ENCODE data around the gene TTYH3. TPM values are rescaled to one million over a fixed set of nuclear protein-coding genes. Genes with fewer than 3 reads are reported as not detected.

Gene TTYH3
- total RNA-seq, 1 experiment from 2014 or later, result 278 TPM

DNA sequence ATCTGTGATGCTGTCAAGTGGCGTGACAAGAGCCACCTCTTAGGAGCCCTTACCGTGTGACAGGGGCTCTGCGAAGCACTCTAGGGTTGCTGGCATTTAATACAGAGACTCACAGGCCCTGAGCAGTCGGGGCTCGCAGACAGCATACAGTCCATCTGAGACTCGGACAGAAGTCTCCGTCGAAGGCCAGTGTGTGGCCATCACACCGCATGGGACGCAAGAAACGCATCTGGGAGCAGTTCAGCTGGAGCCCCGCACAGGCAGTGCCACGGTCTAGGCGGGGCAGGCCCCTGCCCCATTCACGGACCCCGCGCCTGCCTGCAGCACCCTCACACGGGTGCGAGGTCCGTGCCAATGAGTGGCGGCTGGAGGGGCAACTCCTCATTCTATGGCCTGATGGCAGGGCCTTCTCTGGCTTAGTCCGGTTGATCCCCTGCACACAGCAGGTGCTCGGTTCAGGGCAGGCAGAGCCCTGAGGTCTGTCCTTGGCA, 39.4 kb upstream of the TTYH3 start:
- POLR2A ChIA-PET, result interaction anchor here (0.6 kb wide), 1 partner anchor 204 kb away, joined by 3 read pairs; no protein-coding TSS in a partner anchor
- Histone ChIP-seq H3K4me3 (ENCODE audit: low read depth in 2 of 2, low read length in 2 of 2) (no peak overlapping the region), H3K27ac (ENCODE audit: low read length) (no peak overlapping the region), H3K36me3 (ENCODE audit: control insufficient read depth, insufficient read depth, low read length) (peaks cover 4% of the 10 kb centered on the region; the same call in 1 of the 2 replicates), H3K27me3 (ENCODE audit: control insufficient read depth, insufficient read depth, low read length) (no peaks in the 10 kb centered on the region), H3K9me3 (ENCODE audit: control insufficient read depth, insufficient read depth, low read depth, low read length) (no peaks in the 10 kb centered on the region), H3K4me1 (ENCODE audit: control insufficient read depth, insufficient read depth, low read length) (no peaks in the 10 kb centered on the region)
- no peak for ATAC-seq
- DNase-seq (ENCODE audit: low read depth, low spot score), result no peak
- in situ Hi-C loops (cut with HindIII; ENCODE audit: low pct_unique_long_range_greater_than_20kb, low sequenced_read_pairs) (no loop called here), intact Hi-C loops (cut with micrococcal nuclease; ENCODE audit: unreplicated experiment) (no loop called here)
- CTCF ChIA-PET, result no interaction called here
- BruUV-seq (replicated peaks), result no TSS peak
- TF ChIP-seq REST (IDR thresholded peaks at IDR 0.05; ENCODE audit: insufficient read depth in 1 of 2, low read depth in 2 of 2, low read length in 1 of 2) (no peak), SIN3A (IDR thresholded peaks at IDR 0.05; ENCODE audit: borderline replicate concordance, insufficient read depth, low read depth, low read length) (no peak), POLR2AphosphoS5 (IDR thresholded peaks at IDR 0.05; ENCODE audit: low read depth, low read length) (no peak), TCF7L2 (IDR thresholded peaks at IDR 0.05; ENCODE audit: low read depth, low read length) (no peak)
- TF ChIP-seq, protein P1, sequence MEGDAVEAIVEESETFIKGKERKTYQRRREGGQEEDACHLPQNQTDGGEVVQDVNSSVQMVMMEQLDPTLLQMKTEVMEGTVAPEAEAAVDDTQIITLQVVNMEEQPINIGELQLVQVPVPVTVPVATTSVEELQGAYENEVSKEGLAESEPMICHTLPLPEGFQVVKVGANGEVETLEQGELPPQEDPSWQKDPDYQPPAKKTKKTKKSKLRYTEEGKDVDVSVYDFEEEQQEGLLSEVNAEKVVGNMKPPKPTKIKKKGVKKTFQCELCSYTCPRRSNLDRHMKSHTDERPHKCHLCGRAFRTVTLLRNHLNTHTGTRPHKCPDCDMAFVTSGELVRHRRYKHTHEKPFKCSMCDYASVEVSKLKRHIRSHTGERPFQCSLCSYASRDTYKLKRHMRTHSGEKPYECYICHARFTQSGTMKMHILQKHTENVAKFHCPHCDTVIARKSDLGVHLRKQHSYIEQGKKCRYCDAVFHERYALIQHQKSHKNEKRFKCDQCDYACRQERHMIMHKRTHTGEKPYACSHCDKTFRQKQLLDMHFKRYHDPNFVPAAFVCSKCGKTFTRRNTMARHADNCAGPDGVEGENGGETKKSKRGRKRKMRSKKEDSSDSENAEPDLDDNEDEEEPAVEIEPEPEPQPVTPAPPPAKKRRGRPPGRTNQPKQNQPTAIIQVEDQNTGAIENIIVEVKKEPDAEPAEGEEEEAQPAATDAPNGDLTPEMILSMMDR (IDR thresholded peaks at IDR 0.05), result no peak

DNA sequence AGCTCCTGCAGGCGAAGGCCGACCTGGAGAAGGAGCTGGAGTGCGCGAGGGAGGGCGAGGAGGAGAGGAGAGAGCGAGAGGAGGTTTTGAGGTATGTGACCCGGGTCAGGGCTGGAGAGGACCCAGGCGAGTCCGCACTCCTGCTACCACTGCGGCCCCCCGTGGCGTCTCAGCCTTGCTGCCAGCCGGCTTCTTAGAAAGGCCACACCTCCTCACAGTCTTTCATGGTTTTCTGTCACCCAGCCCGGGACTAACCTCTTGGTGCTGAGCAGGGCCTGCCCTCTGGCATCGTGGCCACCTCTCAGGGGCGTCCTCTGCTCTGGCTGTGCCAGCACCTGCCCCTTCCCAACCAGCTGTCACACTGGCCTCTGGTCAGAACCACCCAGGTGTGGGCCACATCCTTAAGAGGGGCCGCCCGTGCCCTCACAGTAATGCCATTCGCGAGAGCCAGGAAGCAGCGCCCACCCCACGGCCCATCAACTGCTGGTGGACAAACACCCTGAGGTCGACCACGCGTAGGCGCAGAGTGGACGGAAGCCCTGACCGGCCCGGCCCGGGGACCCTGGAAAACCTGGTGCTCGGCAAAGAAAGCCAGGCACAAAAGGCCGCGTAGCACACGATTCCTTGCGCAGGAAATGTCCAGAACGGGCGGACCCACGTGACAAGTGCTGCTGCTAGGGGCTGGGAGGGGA, 38.6 kb upstream of the TTYH3 start:
- ATAC-seq, result no peak
- H3K4me1 ChIP-seq (ENCODE audit: control insufficient read depth, insufficient read depth, low read length), result no peaks in the 10 kb centered on the region
- intact Hi-C loops (cut with micrococcal nuclease; ENCODE audit: unreplicated experiment) (no loop called here), in situ Hi-C loops (cut with HindIII; ENCODE audit: low pct_unique_long_range_greater_than_20kb, low sequenced_read_pairs) (no loop called here)
- POLR2A ChIA-PET, result no interaction called here
- H3K27ac ChIP-seq (ENCODE audit: low read length), result no peak overlapping the region
- peaks cover 4% of the 10 kb centered on the region; the same call in 1 of the 2 replicates for H3K36me3 ChIP-seq (ENCODE audit: control insufficient read depth, insufficient read depth, low read length)
- H3K27me3 ChIP-seq (ENCODE audit: control insufficient read depth, insufficient read depth, low read length), result no peaks in the 10 kb centered on the region
- H3K9me3 ChIP-seq (ENCODE audit: control insufficient read depth, insufficient read depth, low read depth, low read length), result no peaks in the 10 kb centered on the region
- CTCF ChIA-PET, result no interaction called here
- no peak for DNase-seq (ENCODE audit: low read depth, low spot score)
- no peak overlapping the region for H3K4me3 ChIP-seq (ENCODE audit: low read depth in 2 of 2, low read length in 2 of 2)
- TF ChIP-seq SIN3A (IDR thresholded peaks at IDR 0.05; ENCODE audit: borderline replicate concordance, insufficient read depth, low read depth, low read length), result no peak
- no peak for TF ChIP-seq POLR2AphosphoS5 (IDR thresholded peaks at IDR 0.05; ENCODE audit: low read depth, low read length)
- TF ChIP-seq TCF7L2 (IDR thresholded peaks at IDR 0.05; ENCODE audit: low read depth, low read length), result no peak
- no TSS peak for BruUV-seq (replicated peaks)

DNA sequence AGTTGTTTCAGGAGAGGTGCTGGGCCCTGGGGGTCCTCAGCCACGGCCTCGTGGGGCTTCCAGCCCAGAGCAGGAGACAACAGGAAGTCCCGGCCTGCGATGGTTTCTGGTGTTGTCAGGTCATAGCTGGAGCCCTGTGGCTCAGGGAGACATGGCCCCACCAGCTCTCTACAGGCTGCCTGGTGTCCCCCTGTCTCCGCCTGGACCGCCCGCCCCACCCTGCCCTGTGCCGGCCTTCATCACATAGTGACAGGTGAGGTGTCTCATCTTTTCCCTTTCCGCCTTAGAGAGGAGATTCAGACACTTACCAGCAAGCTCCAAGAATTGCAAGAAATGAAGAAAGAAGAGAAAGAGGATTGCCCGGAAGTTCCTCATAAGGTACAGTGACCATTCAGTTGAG, 37.2 kb upstream of the TTYH3 start:
- Histone ChIP-seq H3K27ac (ENCODE audit: low read length) (no peak overlapping the region), H3K27me3 (ENCODE audit: control insufficient read depth, insufficient read depth, low read length) (no peaks in the 10 kb centered on the region), H3K36me3 (ENCODE audit: control insufficient read depth, insufficient read depth, low read length) (peaks cover 4% of the 10 kb centered on the region; the same call in 1 of the 2 replicates), H3K4me3 (ENCODE audit: low read depth in 2 of 2, low read length in 2 of 2) (no peak overlapping the region), H3K9me3 (ENCODE audit: control insufficient read depth, insufficient read depth, low read depth, low read length) (no peaks in the 10 kb centered on the region), H3K4me1 (ENCODE audit: control insufficient read depth, insufficient read depth, low read length) (no peaks in the 10 kb centered on the region)
- DNase-seq (ENCODE audit: low read depth, low spot score) (no peak), ATAC-seq (no peak)
- TF ChIP-seq POLR2AphosphoS5 (IDR thresholded peaks at IDR 0.05; ENCODE audit: low read depth, low read length) (no peak), SIN3A (IDR thresholded peaks at IDR 0.05; ENCODE audit: borderline replicate concordance, insufficient read depth, low read depth, low read length) (no peak)
- TF ChIP-seq, protein P1 (IDR thresholded peaks at IDR 0.05), result no peak
- CTCF ChIA-PET, result no interaction called here
- POLR2A ChIA-PET, result no interaction called here
- in situ Hi-C loops (cut with HindIII; ENCODE audit: low pct_unique_long_range_greater_than_20kb, low sequenced_read_pairs), result no loop called here
- intact Hi-C loops (cut with micrococcal nuclease; ENCODE audit: unreplicated experiment), result no loop called here
- no TSS peak for BruUV-seq (replicated peaks)

Data from Panc1 (cell line).